Hepatocyte (in vitro differentiated cells): Measurements from ENCODE around the gene ARHGAP35. TPM values are rescaled to one million over a fixed set of nuclear protein-coding genes. Genes with fewer than 3 reads are reported as not detected.

Source experiments
- DNase-seq: peaks from one replicate; pipeline ENCODE4 v3.0.0-alpha.2; 2016; ENCODE audit warnings: low spot score
- H2AFZ ChIP-seq: fragments of 200-600 bp; sonication (generic); 2 replicates; pipeline ENCODE4 v1.6.0; 2016; ENCODE audit warnings: antibody characterized with exemption, mild to moderate bottlenecking
- H3K27ac ChIP-seq: fragments of 200-600 bp; sonication (generic); 2 replicates; pipeline ENCODE4 v1.5.1; 2016; ENCODE audit warnings: mild to moderate bottlenecking
- H3K27me3 ChIP-seq: fragments of 200-600 bp; sonication (generic); 2 replicates; pipeline ENCODE4 v1.6.1; 2016
- H3K36me3 ChIP-seq: fragments of 200-600 bp; sonication (generic); replicated peaks from 2 replicates; pipeline ENCODE4 v1.5.1; 2016; ENCODE audit warnings: low read depth; ENCODE audit not compliant: insufficient read depth
- H3K4me1 ChIP-seq: fragments of 200-600 bp; sonication (generic); 2 replicates; pipeline ENCODE4 v1.5.1; 2016; ENCODE audit warnings: mild to moderate bottlenecking, moderate library complexity; ENCODE audit not compliant: insufficient read depth
- H3K4me2 ChIP-seq: fragments of 200-600 bp; sonication (generic); 2 replicates; pipeline ENCODE4 v1.6.0; 2016
- H3K4me3 ChIP-seq: fragments of 200-600 bp; sonication (generic); 2 replicates; pipeline ENCODE4 v1.5.1; 2016; ENCODE audit warnings: mild to moderate bottlenecking
- H3K79me2 ChIP-seq: fragments of 200-600 bp; sonication (generic); 2 replicates; pipeline ENCODE4 v1.6.0; 2017; ENCODE audit warnings: mild to moderate bottlenecking
- H3K9me2 ChIP-seq: fragments of 200-600 bp; sonication (generic); replicated peaks from 2 replicates; pipeline ENCODE4 v1.6.0; 2017; ENCODE audit warnings: mild to moderate bottlenecking; ENCODE audit not compliant: insufficient read depth
- H3K9me3 ChIP-seq: fragments of 200-600 bp; sonication (generic); 2 replicates; pipeline ENCODE4 v1.5.1; 2016; ENCODE audit warnings: low read depth, mild to moderate bottlenecking
- H4K20me1 ChIP-seq: fragments of 200-600 bp; sonication (generic); 2 replicates; pipeline ENCODE4 v1.6.0; 2016; ENCODE audit warnings: mild to moderate bottlenecking; ENCODE audit not compliant: insufficient read depth, poor library complexity, severe bottlenecking
- EZH2 ChIP-seq: fragments of 200-600 bp; sonication (generic); IDR thresholded peaks from 2 replicates; pipeline ENCODE4 v1.6.1; 2016; ENCODE audit warnings: antibody characterized with exemption, mild to moderate bottlenecking, borderline replicate concordance
- EZH2phosphoT487 ChIP-seq: fragments of 200-600 bp; sonication (generic); IDR thresholded peaks from one replicate; pipeline ENCODE4 v1.6.1; 2018; ENCODE audit warnings: antibody characterized with exemption, mild to moderate bottlenecking, low read depth, moderate library complexity; ENCODE audit not compliant: unreplicated experiment, severe bottlenecking
- WGBS: methylation state at CpG from one replicate; pipeline ENCODE4 v1.1.6; 2016; ENCODE audit warnings: low lambda C conversion rate; ENCODE audit errors: missing lambda C conversion rate; 5-methylcytosine and 5-hydroxymethylcytosine counted together
- polyA plus RNA-seq: library from polyadenylated mRNA; unstranded; fragments of >200 nt; fragmentation: Nextera tagmentation; extraction: Ambion mirVana; gene quantifications from 2 replicates; pipeline ENCODE4 v1.2.1, GENCODE V29; 2016
- total RNA-seq: library from RNA; depleted of rRNA; stranded (reverse); fragments of >200 nt; gene quantifications from 2 replicates; pipeline ENCODE4 v1.2.3, GENCODE V29; 2014
- TF ChIP-seq, protein P1 (sequence below): fragments of 200-600 bp; sonication (generic); IDR thresholded peaks from 2 replicates; pipeline ENCODE4 v1.5.1; 2016; ENCODE audit warnings: antibody characterized with exemption, mild to moderate bottlenecking; ENCODE audit not compliant: poor library complexity

Gene ARHGAP35
- total and polyA plus RNA-seq, 2 experiments from 2014 or later: 18.6 to 48.1 TPM

DNA sequence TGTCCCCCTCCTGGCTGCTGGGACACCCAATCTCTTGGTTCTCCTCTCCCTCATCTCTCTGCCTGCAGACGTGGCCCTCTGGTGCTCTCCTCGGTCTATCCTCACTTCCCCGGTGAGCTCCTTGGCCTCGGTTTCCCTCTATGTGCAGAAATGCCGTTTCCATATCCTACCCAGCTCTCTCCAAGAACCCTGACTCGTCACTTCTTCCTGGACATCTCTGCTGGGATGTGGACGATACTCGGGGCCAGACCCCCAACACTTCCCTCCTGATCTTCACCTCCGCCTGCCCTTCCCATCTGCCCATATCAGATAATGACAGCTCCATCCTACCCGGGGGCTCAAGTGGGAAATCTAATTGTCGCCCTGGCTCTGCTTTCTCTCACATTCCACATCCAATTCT lies 18.0 kb upstream of the ARHGAP35 start:
- no peak for TF ChIP-seq EZH2phosphoT487
- TF ChIP-seq, protein P1, sequence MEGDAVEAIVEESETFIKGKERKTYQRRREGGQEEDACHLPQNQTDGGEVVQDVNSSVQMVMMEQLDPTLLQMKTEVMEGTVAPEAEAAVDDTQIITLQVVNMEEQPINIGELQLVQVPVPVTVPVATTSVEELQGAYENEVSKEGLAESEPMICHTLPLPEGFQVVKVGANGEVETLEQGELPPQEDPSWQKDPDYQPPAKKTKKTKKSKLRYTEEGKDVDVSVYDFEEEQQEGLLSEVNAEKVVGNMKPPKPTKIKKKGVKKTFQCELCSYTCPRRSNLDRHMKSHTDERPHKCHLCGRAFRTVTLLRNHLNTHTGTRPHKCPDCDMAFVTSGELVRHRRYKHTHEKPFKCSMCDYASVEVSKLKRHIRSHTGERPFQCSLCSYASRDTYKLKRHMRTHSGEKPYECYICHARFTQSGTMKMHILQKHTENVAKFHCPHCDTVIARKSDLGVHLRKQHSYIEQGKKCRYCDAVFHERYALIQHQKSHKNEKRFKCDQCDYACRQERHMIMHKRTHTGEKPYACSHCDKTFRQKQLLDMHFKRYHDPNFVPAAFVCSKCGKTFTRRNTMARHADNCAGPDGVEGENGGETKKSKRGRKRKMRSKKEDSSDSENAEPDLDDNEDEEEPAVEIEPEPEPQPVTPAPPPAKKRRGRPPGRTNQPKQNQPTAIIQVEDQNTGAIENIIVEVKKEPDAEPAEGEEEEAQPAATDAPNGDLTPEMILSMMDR: no peak
- no peak for TF ChIP-seq EZH2
- 88% methylated on average over 11 of the region's 11 CpGs for WGBS
- Histone ChIP-seq H3K9me3 (no peaks in the 10 kb centered on the region), H4K20me1 (no peaks in the 10 kb centered on the region), H3K27me3 (no peaks in the 10 kb centered on the region), H3K4me1 (peaks cover 3% of the 10 kb centered on the region), H3K36me3 (no peaks in the 10 kb centered on the region), H3K79me2 (peaks cover 30% of the 10 kb centered on the region), H3K9me2 (no peaks in the 10 kb centered on the region), H3K4me2 (no peak overlapping the region), H3K27ac (no peak overlapping the region), H3K4me3 (no peak overlapping the region), H2AFZ (no peak overlapping the region)
- no peak for DNase-seq

DNA sequence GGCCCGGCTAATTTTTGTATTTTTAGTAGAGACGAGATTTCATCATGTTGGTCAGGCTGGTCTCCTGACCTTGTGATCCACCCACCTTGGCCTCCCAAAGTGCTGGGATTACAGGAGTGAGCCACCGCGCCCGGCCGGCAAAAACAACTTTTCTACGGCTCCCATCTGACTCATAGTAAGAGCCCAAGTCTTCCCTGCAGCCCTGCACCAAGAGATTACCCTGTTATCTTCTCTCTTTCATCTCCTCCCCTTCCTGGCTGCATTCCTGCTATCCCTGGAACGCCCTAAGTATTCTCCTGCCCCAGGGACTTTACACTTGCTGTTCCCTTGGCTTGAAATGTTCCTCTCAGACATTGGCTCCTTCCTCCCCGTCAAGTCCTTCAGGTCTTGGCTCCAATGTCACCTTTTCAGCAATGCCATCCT lies 16.7 kb upstream of the ARHGAP35 start:
- H4K20me1 ChIP-seq: no peaks in the 10 kb centered on the region
- H3K79me2 ChIP-seq: peaks cover 42% of the 10 kb centered on the region
- peaks cover 13% of the 10 kb centered on the region for H3K4me1 ChIP-seq
- H3K4me3 ChIP-seq: no peak overlapping the region
- H3K27me3 ChIP-seq: no peaks in the 10 kb centered on the region
- no peak for TF ChIP-seq EZH2
- TF ChIP-seq EZH2phosphoT487: no peak
- TF ChIP-seq, protein P1: no peak
- H3K9me2 ChIP-seq: no peaks in the 10 kb centered on the region
- no peak overlapping the region for H3K4me2 ChIP-seq
- 45% methylated on average over 9 of the region's 9 CpGs for WGBS
- no peaks in the 10 kb centered on the region for H3K36me3 ChIP-seq
- no peaks in the 10 kb centered on the region for H3K9me3 ChIP-seq
- H2AFZ ChIP-seq: no peak overlapping the region
- H3K27ac ChIP-seq: peak overlapping the region; percentile 71
- no peak for DNase-seq

DNA sequence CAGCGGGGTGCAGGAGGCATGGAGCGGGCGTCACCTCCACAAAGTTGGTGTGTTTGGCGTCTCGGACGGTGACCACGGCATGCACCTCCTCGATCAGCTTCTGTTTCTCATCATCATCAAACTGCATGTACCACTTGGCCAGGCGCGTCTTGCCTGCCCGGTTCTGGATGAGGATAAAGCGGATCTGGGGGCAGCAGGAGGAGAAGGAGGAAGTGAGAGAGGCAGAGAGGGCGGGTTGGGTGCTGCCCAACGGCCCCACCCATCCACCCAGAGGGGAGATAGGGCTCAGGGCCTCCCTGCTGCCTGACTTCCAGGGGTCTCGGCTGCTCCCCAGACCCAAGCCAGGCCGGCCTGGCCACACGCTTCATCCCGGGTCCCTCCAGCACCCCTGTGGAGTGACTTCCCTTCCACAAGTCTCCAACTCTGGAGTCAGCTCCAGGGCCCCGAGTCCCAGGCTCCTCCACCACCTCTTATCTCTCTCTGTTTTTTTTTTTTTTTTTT lies 14.8 kb upstream of the ARHGAP35 start:
- H3K9me3 ChIP-seq: no peaks in the 10 kb centered on the region
- peaks cover 20% of the 10 kb centered on the region for H3K4me1 ChIP-seq
- no peaks in the 10 kb centered on the region for H3K9me2 ChIP-seq
- no peak overlapping the region for H3K4me2 ChIP-seq
- H3K27ac ChIP-seq: no peak overlapping the region
- TF ChIP-seq EZH2 (no peak), EZH2phosphoT487 (no peak)
- TF ChIP-seq, protein P1: no peak
- peaks cover 48% of the 10 kb centered on the region for H3K79me2 ChIP-seq
- DNase-seq: no peak
- no peak overlapping the region for H3K4me3 ChIP-seq
- no peak overlapping the region for H2AFZ ChIP-seq
- no peaks in the 10 kb centered on the region for H4K20me1 ChIP-seq
- 82% methylated on average over 19 of the region's 19 CpGs for WGBS
- H3K27me3 ChIP-seq: no peaks in the 10 kb centered on the region
- H3K36me3 ChIP-seq: no peaks in the 10 kb centered on the region
